NB4 (cell line): ENCODE results near the gene LINGO3.

Experiments
- CTCF ChIP-seq: IDR thresholded peaks from one replicate; pipeline ENCODE4 v1.5.1; 2012; ENCODE audit warnings: low read depth, low read length
- MAX ChIP-seq: IDR thresholded peaks from 2 replicates; pipeline ENCODE4 v1.6.1; 2011; ENCODE audit warnings: low read depth, low read length
- POLR2A ChIP-seq: IDR thresholded peaks from 2 replicates; pipeline ENCODE4 v1.6.1; 2011; ENCODE audit warnings: mild to moderate bottlenecking; ENCODE audit not compliant: insufficient read length; ENCODE audit errors: extremely low read depth

- no peak for TF ChIP-seq MAX
- TF ChIP-seq POLR2A = no peak
- no peak for TF ChIP-seq CTCF
These were observed 48.6 kb downstream of the LINGO3 start for GRCh38 chr19:2259336-2259735.
